OCI-LY1 (cell line): ENCODE results near the gene SHISAL2A.

Experiments used
- H2AFZ ChIP-seq: fragments of 200-600 bp; sonication (generic), shearing (Covaris generic); 2 replicates; pipeline ENCODE4 v1.6.0; 2014; ENCODE audit warnings: antibody characterized with exemption, mild to moderate bottlenecking, low read length
- H3F3A ChIP-seq: fragments of 200-600 bp; sonication (generic), shearing (Covaris generic); 2 replicates; pipeline ENCODE4 v1.6.0; 2014; ENCODE audit warnings: mild to moderate bottlenecking, antibody characterized with exemption, low read length, moderate library complexity; ENCODE audit not compliant: insufficient read depth
- H3K27ac ChIP-seq: fragments of 200-600 bp; sonication (generic); 2 replicates; pipeline ENCODE4 v1.5.1; 2014; ENCODE audit warnings: low read length, mixed run types, mild to moderate bottlenecking, low read depth; ENCODE audit not compliant: poor library complexity, severe bottlenecking
- H3K27me3 ChIP-seq: fragments of 200-600 bp; sonication (generic); 2 replicates; pipeline ENCODE4 v1.6.0; 2014; ENCODE audit warnings: antibody characterized with exemption, mild to moderate bottlenecking, low read length, moderate library complexity; ENCODE audit not compliant: insufficient read depth
- H3K36me3 ChIP-seq: fragments of 200-600 bp; sonication (generic); 2 replicates; pipeline ENCODE4 v1.6.1; 2014; ENCODE audit warnings: mild to moderate bottlenecking, antibody characterized with exemption, low read length, moderate library complexity, mixed read lengths; ENCODE audit not compliant: insufficient read depth
- H3K4me1 ChIP-seq: fragments of 200-600 bp; sonication (generic); 2 replicates; pipeline ENCODE4 v1.5.1; 2014; ENCODE audit warnings: mild to moderate bottlenecking, low read length, moderate library complexity; ENCODE audit not compliant: insufficient read depth, severe bottlenecking
- H3K4me2 ChIP-seq: fragments of 200-600 bp; sonication (generic), shearing (Covaris generic); 2 replicates; pipeline ENCODE4 v1.6.1; 2014; ENCODE audit warnings: low read length
- H3K4me3 ChIP-seq: fragments of 200-600 bp; sonication (generic); 2 replicates; pipeline ENCODE4 v1.5.1; 2014; ENCODE audit warnings: low read length, low read depth, mild to moderate bottlenecking, mixed read lengths; ENCODE audit not compliant: poor library complexity, severe bottlenecking
- H3K79me2 ChIP-seq: fragments of 200-600 bp; shearing (Covaris generic); 2 replicates; pipeline ENCODE4 v1.6.1; 2016; ENCODE audit warnings: mixed run types, low read length, mixed read lengths; ENCODE audit not compliant: insufficient read depth
- H3K9ac ChIP-seq: fragments of 200-600 bp; sonication (generic), shearing (Covaris generic); 2 replicates; pipeline ENCODE4 v1.6.1; 2014; ENCODE audit warnings: mild to moderate bottlenecking, low read length, mixed read lengths
- H3K9me2 ChIP-seq: fragments of 200-600 bp; sonication (generic), shearing (Covaris generic); 2 replicates; pipeline ENCODE4 v1.6.1; 2014; ENCODE audit warnings: low read depth, mild to moderate bottlenecking, low read length, mixed read lengths
- H3K9me3 ChIP-seq: fragments of 200-600 bp; shearing (Covaris generic); 2 replicates; pipeline ENCODE4 v1.6.1; 2014; ENCODE audit warnings: low read length, mixed read lengths
- H4K20me1 ChIP-seq: fragments of 200-600 bp; sonication (generic), shearing (Covaris generic); 2 replicates; pipeline ENCODE4 v1.6.0; 2016; ENCODE audit warnings: mild to moderate bottlenecking, low read length; ENCODE audit not compliant: insufficient read depth
- EZH2 ChIP-seq: fragments of 200-600 bp; sonication (generic), shearing (Covaris generic); IDR thresholded peaks from 2 replicates; pipeline ENCODE4 v1.8.0; 2017; ENCODE audit warnings: borderline replicate concordance, mixed run types, mild to moderate bottlenecking, antibody characterized with exemption, low read length, moderate library complexity, mixed read lengths
- TF ChIP-seq, protein P1 (sequence below): fragments of 200-600 bp; sonication (generic), shearing (Covaris generic); IDR thresholded peaks from 2 replicates; pipeline ENCODE4 v1.5.1; 2017; ENCODE audit warnings: mild to moderate bottlenecking, antibody characterized with exemption, low read length, moderate library complexity, mixed read lengths

The SHISAL2A gene

DNA sequence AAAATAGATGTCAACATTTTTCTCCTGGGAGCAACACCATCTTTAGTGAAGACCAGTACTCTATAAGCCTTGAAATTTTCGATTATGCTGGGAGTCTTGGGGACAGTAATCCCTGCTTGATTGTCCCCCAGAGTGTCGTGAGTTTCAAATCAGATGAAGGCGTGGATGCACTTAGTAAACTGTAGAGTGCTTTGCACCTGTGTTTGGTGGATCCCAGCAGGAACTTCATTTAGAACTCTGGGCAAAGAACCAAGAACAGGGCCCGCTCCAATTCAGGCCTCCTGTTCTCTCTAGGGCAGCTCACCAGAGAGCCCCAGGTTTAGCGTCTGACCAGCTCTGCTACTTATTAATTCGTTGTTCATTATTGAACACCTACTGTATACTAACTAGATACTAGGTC is 29.3 kb upstream of the SHISAL2A start:
- Histone ChIP-seq H3K9me3 (no peaks in the 10 kb centered on the region), H3K4me1 (peaks cover 42% of the 10 kb centered on the region), H3K4me3 (peak overlapping the region; percentile 65), H3K9me2 (no peaks in the 10 kb centered on the region), H2AFZ (no peak overlapping the region), H3K27me3 (no peaks in the 10 kb centered on the region), H3F3A (no peaks in the 10 kb centered on the region), H3K27ac (peak overlapping the region; percentile 55), H3K36me3 (peaks cover 19% of the 10 kb centered on the region; the same call in 1 of the 2 replicates), H4K20me1 (no peaks in the 10 kb centered on the region), H3K4me2 (peak overlapping the region; percentile 77), H3K79me2 (no peaks in the 10 kb centered on the region), H3K9ac (peak overlapping the region; percentile 73; the same call in 1 of the 2 replicates)
- TF ChIP-seq, protein P1, sequence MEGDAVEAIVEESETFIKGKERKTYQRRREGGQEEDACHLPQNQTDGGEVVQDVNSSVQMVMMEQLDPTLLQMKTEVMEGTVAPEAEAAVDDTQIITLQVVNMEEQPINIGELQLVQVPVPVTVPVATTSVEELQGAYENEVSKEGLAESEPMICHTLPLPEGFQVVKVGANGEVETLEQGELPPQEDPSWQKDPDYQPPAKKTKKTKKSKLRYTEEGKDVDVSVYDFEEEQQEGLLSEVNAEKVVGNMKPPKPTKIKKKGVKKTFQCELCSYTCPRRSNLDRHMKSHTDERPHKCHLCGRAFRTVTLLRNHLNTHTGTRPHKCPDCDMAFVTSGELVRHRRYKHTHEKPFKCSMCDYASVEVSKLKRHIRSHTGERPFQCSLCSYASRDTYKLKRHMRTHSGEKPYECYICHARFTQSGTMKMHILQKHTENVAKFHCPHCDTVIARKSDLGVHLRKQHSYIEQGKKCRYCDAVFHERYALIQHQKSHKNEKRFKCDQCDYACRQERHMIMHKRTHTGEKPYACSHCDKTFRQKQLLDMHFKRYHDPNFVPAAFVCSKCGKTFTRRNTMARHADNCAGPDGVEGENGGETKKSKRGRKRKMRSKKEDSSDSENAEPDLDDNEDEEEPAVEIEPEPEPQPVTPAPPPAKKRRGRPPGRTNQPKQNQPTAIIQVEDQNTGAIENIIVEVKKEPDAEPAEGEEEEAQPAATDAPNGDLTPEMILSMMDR: no peak
- no peak for TF ChIP-seq EZH2

DNA sequence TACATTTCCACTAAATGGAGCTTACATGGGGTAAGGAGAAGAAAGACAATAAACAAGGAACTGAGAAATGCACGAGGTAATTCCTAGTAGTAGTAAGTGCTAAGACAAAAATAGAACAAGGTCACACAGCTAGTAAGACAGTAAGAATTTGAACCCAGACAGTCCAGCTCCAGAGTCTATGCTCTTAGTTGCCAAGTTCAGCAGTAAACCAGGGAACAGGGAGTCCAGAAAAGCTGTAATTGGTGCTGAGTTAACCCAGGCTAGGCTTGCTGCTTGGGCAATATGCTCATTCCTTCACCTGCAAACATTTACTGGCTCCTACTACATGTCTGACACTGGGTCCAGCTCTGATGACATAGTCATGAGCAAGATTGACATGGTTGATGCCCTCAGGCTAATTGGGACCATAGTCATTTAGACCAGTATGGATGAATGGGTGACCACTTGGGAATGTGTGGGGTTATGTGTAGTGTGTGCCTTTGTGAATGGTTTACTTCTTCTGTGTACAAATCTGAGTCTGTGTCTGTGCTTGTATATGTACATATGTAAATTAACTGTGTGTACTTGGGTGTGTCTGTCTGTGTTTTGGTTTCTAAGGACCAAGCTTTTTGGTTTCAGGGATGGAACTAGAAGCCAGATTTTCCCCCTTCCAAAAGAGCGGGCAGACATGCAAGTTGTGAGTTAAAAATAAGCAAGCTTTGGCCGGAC is 28.8 kb upstream of the SHISAL2A start:
- Histone ChIP-seq H3F3A (no peaks in the 10 kb centered on the region), H3K9me2 (no peaks in the 10 kb centered on the region), H3K79me2 (no peaks in the 10 kb centered on the region), H3K4me3 (peak overlapping the region; percentile 65), H3K9ac (no peak overlapping the region; the same call in 1 of the 2 replicates), H4K20me1 (no peaks in the 10 kb centered on the region), H2AFZ (no peak overlapping the region), H3K4me1 (peaks cover 42% of the 10 kb centered on the region), H3K4me2 (peak overlapping the region; percentile 77), H3K27ac (peak overlapping the region; percentile 55), H3K36me3 (peaks cover 23% of the 10 kb centered on the region; the same call in 1 of the 2 replicates), H3K27me3 (no peaks in the 10 kb centered on the region), H3K9me3 (no peaks in the 10 kb centered on the region)
- TF ChIP-seq, protein P1: no peak
- TF ChIP-seq EZH2: no peak

GRCh38 chr1:52613636-52614373 is 19.2 kb upstream of the SHISAL2A start:
- TF ChIP-seq EZH2: no peak
- TF ChIP-seq, protein P1: no peak
- H3F3A ChIP-seq: no peaks in the 10 kb centered on the region
- no peak overlapping the region for H3K27ac ChIP-seq

More at GRCh38 chr1:52613636-52614373, 19.2 kb upstream of the SHISAL2A start:
- Histone ChIP-seq H2AFZ (no peak overlapping the region), H3K4me2 (no peak overlapping the region), H3K9me3 (no peaks in the 10 kb centered on the region), H3K36me3 (peaks cover 2% of the 10 kb centered on the region; the same call in 1 of the 2 replicates), H3K4me1 (no peaks in the 10 kb centered on the region), H3K9ac (no peak overlapping the region), H3K27me3 (no peaks in the 10 kb centered on the region), H3K79me2 (no peaks in the 10 kb centered on the region), H4K20me1 (no peaks in the 10 kb centered on the region), H3K4me3 (no peak overlapping the region), H3K9me2 (no peaks in the 10 kb centered on the region)
